GM23338 (cell line): ENCODE measurements around the gene VPS45. TPM values are rescaled to one million over a fixed set of nuclear protein-coding genes. Genes with fewer than 3 reads are reported as not detected.

Experiments
- ATAC-seq: fragments of 200-7000 bp; cut with Tn5 transposase; 3 replicates; pipeline ENCODE4 v1.9.1; 2020
- DNase-seq: peaks from one replicate; pipeline ENCODE4 v3.0.0-alpha.2; 2015; ENCODE audit warnings: low spot score
- H2AFZ ChIP-seq: fragments of 200-600 bp; sonication (generic); 2 replicates; pipeline ENCODE4 v1.8.0; 2016; ENCODE audit warnings: antibody characterized with exemption, mild to moderate bottlenecking, moderate library complexity
- H3F3A ChIP-seq: fragments of 200-600 bp; sonication (generic); replicated peaks from 2 replicates; pipeline ENCODE4 v1.8.0; 2017; ENCODE audit warnings: antibody characterized with exemption, mixed run types, low read depth
- H3K27ac ChIP-seq: fragments of 200-600 bp; sonication (generic); 2 replicates; pipeline ENCODE4 v1.6.1; 2016; ENCODE audit warnings: low read depth
- H3K27me3 ChIP-seq: fragments of 200-600 bp; sonication (generic); 2 replicates; pipeline ENCODE4 v1.8.0; 2016; ENCODE audit warnings: mild to moderate bottlenecking, mixed run types, moderate library complexity; ENCODE audit not compliant: insufficient read depth
- H3K36me3 ChIP-seq: fragments of 200-600 bp; sonication (generic); 2 replicates; pipeline ENCODE4 v1.8.0; 2016; ENCODE audit warnings: mild to moderate bottlenecking; ENCODE audit not compliant: insufficient read depth
- H3K4me1 ChIP-seq: fragments of 200-600 bp; sonication (generic); 2 replicates; pipeline ENCODE4 v1.8.0; 2016; ENCODE audit warnings: mild to moderate bottlenecking, moderate library complexity; ENCODE audit not compliant: insufficient read depth
- H3K4me2 ChIP-seq: fragments of 200-600 bp; sonication (generic); 2 replicates; pipeline ENCODE4 v1.7.1; 2017; ENCODE audit warnings: mixed run types
- H3K4me3 ChIP-seq: fragments of 200-600 bp; sonication (generic); 2 replicates; pipeline ENCODE4 v1.6.1; 2016; ENCODE audit warnings: mixed run types
- H3K79me2 ChIP-seq: fragments of 200-600 bp; sonication (generic); replicated peaks from 2 replicates; pipeline ENCODE4 v1.8.0; 2017; ENCODE audit warnings: mild to moderate bottlenecking; ENCODE audit not compliant: insufficient read depth
- H3K9me2 ChIP-seq: fragments of 200-600 bp; sonication (generic); 2 replicates; pipeline ENCODE4 v1.8.0; 2017; ENCODE audit not compliant: insufficient read depth
- H4K20me1 ChIP-seq: fragments of 200-600 bp; sonication (generic); replicated peaks from 2 replicates; pipeline ENCODE4 v1.8.0; 2017; ENCODE audit warnings: mild to moderate bottlenecking; ENCODE audit not compliant: insufficient read depth
- H3K27ac Mint-ChIP-seq: 2 replicates; pipeline ENCODE4 v1.8.0; 2020; ENCODE audit warnings: inconsistent platforms, mild to moderate bottlenecking, moderate library complexity, mixed read lengths
- H3K27me3 Mint-ChIP-seq: 3 replicates; pipeline ENCODE4 v1.8.0; 2022; ENCODE audit warnings: low read depth, mild to moderate bottlenecking, moderate library complexity, mixed read lengths, inconsistent platforms; ENCODE audit not compliant: insufficient read depth, poor library complexity
- H3K36me3 Mint-ChIP-seq: 3 replicates; pipeline ENCODE4 v1.8.0; 2021; ENCODE audit warnings: low read depth, mild to moderate bottlenecking, inconsistent platforms, moderate library complexity, mixed read lengths
- H3K4me1 Mint-ChIP-seq: 3 replicates; pipeline ENCODE4 v1.8.0; 2020; ENCODE audit warnings: mild to moderate bottlenecking, inconsistent platforms, mixed read lengths
- H3K4me3 Mint-ChIP-seq: 3 replicates; pipeline ENCODE4 v1.8.0; 2021; ENCODE audit warnings: moderate library complexity, mild to moderate bottlenecking, inconsistent platforms, mixed read lengths
- H3K9me3 Mint-ChIP-seq: 3 replicates; pipeline ENCODE4 v1.8.0; 2020; ENCODE audit warnings: moderate library complexity, mild to moderate bottlenecking, inconsistent platforms, mixed read lengths
- CREB1 ChIP-seq: fragments of 250-450 bp; sonication (Bioruptor Pico); IDR thresholded peaks from 2 replicates; pipeline ENCODE4 v1.5.0; 2020; ENCODE audit warnings: low read depth, mild to moderate bottlenecking, moderate library complexity
- CTCF ChIP-seq, 2 experiments: fragments of 200-600 bp in 1 of 2; sonication (generic) in 1 of 2; conservative IDR thresholded peaks; 2 replicates each; pipeline versions ENCODE4 v1.5.1 to v1.6.1; 2016 to 2017; ENCODE audit warnings: antibody characterized with exemption in 2 of 2, low read depth in 2 of 2, mild to moderate bottlenecking in 2 of 2, moderate library complexity in 1 of 2
- ETS1 ChIP-seq: IDR thresholded peaks from 2 replicates; pipeline ENCODE4 v1.6.1; 2016; ENCODE audit warnings: antibody characterized with exemption
- EZH2phosphoT487 ChIP-seq: fragments of 200-600 bp; sonication (generic); IDR thresholded peaks from one replicate; pipeline ENCODE4 v1.8.1; 2018; ENCODE audit warnings: antibody characterized with exemption; ENCODE audit not compliant: unreplicated experiment
- JUNB ChIP-seq: IDR thresholded peaks from one replicate; pipeline ENCODE4 v1.6.1; 2016; ENCODE audit warnings: antibody characterized with exemption; ENCODE audit not compliant: unreplicated experiment
- NANOG ChIP-seq: IDR thresholded peaks from 2 replicates; pipeline ENCODE4 v1.6.1; 2016; ENCODE audit warnings: antibody characterized with exemption, borderline replicate concordance
- POLR2AphosphoS5 ChIP-seq: IDR thresholded peaks from 2 replicates; pipeline ENCODE4 v1.6.1; 2016; ENCODE audit warnings: antibody characterized with exemption, low read depth
- STAT1 ChIP-seq: IDR thresholded peaks from one replicate; pipeline ENCODE4 v1.6.1; 2016; ENCODE audit warnings: antibody characterized with exemption; ENCODE audit not compliant: unreplicated experiment
- ZNF331 ChIP-seq: fragments of 250-450 bp; sonication (Bioruptor Pico); IDR thresholded peaks from 2 replicates; pipeline ENCODE4 v1.5.0; 2020; ENCODE audit warnings: low read depth, mild to moderate bottlenecking, moderate library complexity
- ZNF462 ChIP-seq: fragments of 250-450 bp; sonication (Bioruptor Pico); IDR thresholded peaks from 2 replicates; pipeline ENCODE4 v1.5.0; 2020; ENCODE audit warnings: mild to moderate bottlenecking, moderate library complexity
- polyA plus RNA-seq: library from polyadenylated mRNA; unstranded; fragments of >200 nt; fragmentation: Nextera tagmentation; extraction: Ambion mirVana; gene quantifications from 2 replicates; pipeline ENCODE4 v1.2.1, GENCODE V29; 2016
- total RNA-seq: library from RNA; depleted of rRNA; stranded (reverse); fragments of >200 nt; shearing (Covaris generic); gene quantifications from 2 replicates; pipeline ENCODE4 v1.2.3, GENCODE V29; 2014

VPS45 gene
- total and polyA plus RNA-seq, 2 experiments from 2014 or later, result 23.5 to 37.5 TPM

- peaks cover 17% of the 10 kb centered on the region for H3F3A ChIP-seq
- H2AFZ ChIP-seq, result no peak overlapping the region
- TF ChIP-seq ETS1 (no peak), CTCF (conservative IDR thresholded peaks at IDR 0.05; ENCODE audit: low read depth in 2 of 2) (0 out of 4 replicates have a peak, but pooled peaks of 1 of the 2 experiments have one; percentile 12), CREB1 (CRISPR knock-in tag) (peak; percentile 77), EZH2phosphoT487 (no peak), POLR2AphosphoS5 (peak; percentile 73)
- peak overlapping the region; percentile 67 for H3K4me2 ChIP-seq
- Mint-ChIP-seq H3K9me3 (no peaks in the 10 kb centered on the region), H3K4me3 (peak overlapping the region; percentile 66), H3K4me1 (peaks cover 49% of the 10 kb centered on the region), H3K27ac (peak overlapping the region; percentile 99), H3K27me3 (peaks cover 10% of the 10 kb centered on the region), H3K36me3 (peaks cover 26% of the 10 kb centered on the region)
- peak overlapping the region; percentile 96 for H3K27ac ChIP-seq
- ATAC-seq, result peak; percentile 91
- peak; percentile 97 for DNase-seq
- peaks cover under 1% of the 10 kb centered on the region; the same call in 1 of the 2 replicates for H3K36me3 ChIP-seq
- no peaks in the 10 kb centered on the region for H3K27me3 ChIP-seq
- no peaks in the 10 kb centered on the region for H3K79me2 ChIP-seq
- 0 out of 2 replicates have a peak, but pooled peaks cover under 1% of the 10 kb centered on the region for H4K20me1 ChIP-seq
- H3K4me3 ChIP-seq, result peak overlapping the region; percentile 55
- peaks cover 26% of the 10 kb centered on the region for H3K4me1 ChIP-seq
- no peaks in the 10 kb centered on the region; the same call in 1 of the 2 replicates for H3K9me2 ChIP-seq
Observed at GRCh38 chr1:150162862-150163706, 95.5 kb downstream of the VPS45 start.

GRCh38 chr1:150164224-150164623, 96.6 kb downstream of the VPS45 start:
- peaks cover 26% of the 10 kb centered on the region for H3K4me1 ChIP-seq
- H4K20me1 ChIP-seq, result no peaks in the 10 kb centered on the region
- Mint-ChIP-seq H3K4me3 (peak overlapping the region; percentile 24; the same call in 1 of the 3 replicates), H3K27ac (peak overlapping the region; percentile 62; the same call in 1 of the 2 replicates), H3K36me3 (peaks cover 19% of the 10 kb centered on the region), H3K4me1 (peaks cover 49% of the 10 kb centered on the region), H3K9me3 (no peaks in the 10 kb centered on the region), H3K27me3 (peaks cover 10% of the 10 kb centered on the region)
- H3K4me2 ChIP-seq, result peak overlapping the region; percentile 35; the same call in 1 of the 2 replicates
- ATAC-seq (no peak), DNase-seq (no peak)
- H3K27me3 ChIP-seq, result no peaks in the 10 kb centered on the region
- H3K36me3 ChIP-seq, result no peaks in the 10 kb centered on the region
- no peak overlapping the region for H3K4me3 ChIP-seq
- no peaks in the 10 kb centered on the region; the same call in 1 of the 2 replicates for H3K9me2 ChIP-seq
- no peaks in the 10 kb centered on the region for H3K79me2 ChIP-seq
- H3F3A ChIP-seq, result peaks cover 17% of the 10 kb centered on the region
- H3K27ac ChIP-seq, result peak overlapping the region; percentile 75; the same call in 1 of the 2 replicates
- no peak overlapping the region for H2AFZ ChIP-seq
- no peak for TF ChIP-seq ZNF462 (CRISPR knock-in tag)
- TF ChIP-seq STAT1, result no peak
- no peak for TF ChIP-seq ETS1
- no peak for TF ChIP-seq ZNF331 (CRISPR knock-in tag)
- no peak for TF ChIP-seq JUNB
- TF ChIP-seq NANOG, result no peak
- TF ChIP-seq POLR2AphosphoS5, result no peak
